CD4-positive, alpha-beta T cell (primary cell): ENCODE data around the gene LZIC. TPM values are rescaled to one million over a fixed set of nuclear protein-coding genes. Genes with fewer than 3 reads are reported as not detected.

Source experiments
- ATAC-seq: fragments of 200-7000 bp; cut with Tn5 transposase; one replicate; pipeline ENCODE4 v1.10.0; 2022; ENCODE audit warnings: mild to moderate bottlenecking; ENCODE audit not compliant: poor library complexity
- CTCF ChIA-PET: fragments of 350-600 bp; sonication (Branson Sonifier 250); formaldehyde crosslinking; loops from one replicate; lab custom pipeline; 2021; ENCODE audit warnings: antibody characterized with exemption, inconsistent platforms; lab: Charles Lee
- POLR2A ChIA-PET: fragments of 350-600 bp; sonication (Branson Sonifier 250); formaldehyde crosslinking; loops from one replicate; lab custom pipeline; 2021; ENCODE audit warnings: antibody characterized with exemption, inconsistent platforms; lab: Charles Lee
- DNase-seq, 14 experiments: peaks; one replicate each; pipeline ENCODE4 v3.0.0-alpha.2; 2013 to 2020; ENCODE audit warnings: mixed read lengths in 2 of 14
- H3K27ac ChIP-seq, 2 donors: one replicate each; pipeline versions ENCODE4 v1.5.1 to v1.7.0; 2013; ENCODE audit warnings: low read length in 2 of 2, low read depth in 1 of 2, mild to moderate bottlenecking in 1 of 2
- H3K27me3 ChIP-seq, 2 experiments: 1 replicate in 1 of 2; 2 replicates in 1 of 2; pipeline versions ENCODE4 v1.6.1 to v1.7.0; 2013; ENCODE audit warnings: low read length in 2 of 2, control low read depth in 1 of 2, mild to moderate bottlenecking in 1 of 2, moderate library complexity in 1 of 2; ENCODE audit not compliant: insufficient read depth in 2 of 2, control insufficient read depth in 1 of 2
- H3K36me3 ChIP-seq: one replicate; pipeline ENCODE4 v1.6.1; 2013; ENCODE audit warnings: low read length, control low read depth; ENCODE audit not compliant: insufficient read depth
- H3K4me1 ChIP-seq: one replicate; pipeline ENCODE4 v1.6.1; 2013; ENCODE audit warnings: low read length, control low read depth; ENCODE audit not compliant: insufficient read depth
- H3K4me3 ChIP-seq: one replicate; pipeline ENCODE4 v1.5.1; 2013; ENCODE audit warnings: mild to moderate bottlenecking, low read length, moderate library complexity
- H3K9me3 ChIP-seq, 2 experiments: 1 replicate in 1 of 2; 2 replicates in 1 of 2; pipeline versions ENCODE4 v1.6.1 to v1.7.0; 2013; ENCODE audit warnings: low read length in 2 of 2, mild to moderate bottlenecking in 2 of 2, control low read depth in 1 of 2, moderate library complexity in 1 of 2; ENCODE audit not compliant: control insufficient read depth in 1 of 2, insufficient read depth in 1 of 2
- H3K27ac Mint-ChIP-seq: one replicate; pipeline ENCODE4 v1.8.0; 2020; ENCODE audit warnings: mixed read lengths
- H3K27me3 Mint-ChIP-seq: one replicate; pipeline ENCODE4 v1.8.0; 2021; ENCODE audit warnings: mixed read lengths
- H3K36me3 Mint-ChIP-seq: one replicate; pipeline ENCODE4 v1.8.0; 2021; ENCODE audit warnings: low read depth, mixed read lengths
- H3K4me1 Mint-ChIP-seq: one replicate; pipeline ENCODE4 v1.8.0; 2021; ENCODE audit warnings: low read depth, mixed read lengths
- H3K4me3 Mint-ChIP-seq: one replicate; pipeline ENCODE4 v1.8.0; 2020; ENCODE audit warnings: mild to moderate bottlenecking, mixed read lengths
- H3K9me3 Mint-ChIP-seq: one replicate; pipeline ENCODE4 v1.8.0; 2020; ENCODE audit warnings: mixed read lengths
- CTCF ChIP-seq: fragments of 200-600 bp; IDR thresholded peaks from one replicate; pipeline ENCODE4 v1.8.0; 2022; ENCODE audit warnings: antibody characterized with exemption, mild to moderate bottlenecking
- intact Hi-C, 2 experiments: fragments of 100-400 bp; cut with DNase I in 1 of 2; cut with micrococcal nuclease in 1 of 2; formaldehyde crosslinking; loops; one replicate each; pipeline versions ENCODE4 v1.15.1 to v1.9.0; 2023 to 2025; cut with DNase I, micrococcal nuclease
- total RNA-seq, 174 experiments: library from RNA in 2 of 174; stranded (reverse) in 2 of 174; gene quantifications; one replicate each; pipeline ENCODE4 v1.2.3 and lab custom pipeline; 2021 to 2026

LZIC gene
- total RNA-seq, 2 experiments from 2014 or later: 16.0 to 18.1 TPM

- no peak overlapping the region for H3K27ac Mint-ChIP-seq
- ATAC-seq (no peak), DNase-seq (no peak)
- no peak for TF ChIP-seq CTCF
- ChIA-PET CTCF (interaction anchor here (1.2 kb wide), 1 partner anchor 9 kb away, joined by 3 read pairs; no protein-coding TSS in a partner anchor), POLR2A (no interaction called here)
- H3K36me3 Mint-ChIP-seq: no peaks in the 10 kb centered on the region
- Histone ChIP-seq H3K4me3 (no peak overlapping the region), H3K9me3 (no peaks in the 10 kb centered on the region), H3K27me3 (no peaks in the 10 kb centered on the region), H3K27ac (no peak overlapping the region), H3K4me1 (peaks cover 13% of the 10 kb centered on the region), H3K36me3 (no peaks in the 10 kb centered on the region)
- no peaks in the 10 kb centered on the region for H3K9me3 Mint-ChIP-seq
- H3K4me1 Mint-ChIP-seq: peaks cover 22% of the 10 kb centered on the region
- intact Hi-C loops: no loop called here
- no peak overlapping the region for H3K4me3 Mint-ChIP-seq
- no peaks in the 10 kb centered on the region for H3K27me3 Mint-ChIP-seq
Measured at GRCh38 chr1:9903801-9904527, 39.2 kb downstream of the LZIC start.

- intact Hi-C loops: no loop called here
- POLR2A ChIA-PET: no interaction called here
- Mint-ChIP-seq H3K36me3 (no peaks in the 10 kb centered on the region), H3K4me3 (no peak overlapping the region), H3K9me3 (no peaks in the 10 kb centered on the region), H3K4me1 (peaks cover 12% of the 10 kb centered on the region), H3K27me3 (no peaks in the 10 kb centered on the region), H3K27ac (no peak overlapping the region)
- no peak for TF ChIP-seq CTCF
- Histone ChIP-seq H3K9me3 (no peaks in the 10 kb centered on the region), H3K4me1 (peaks cover 8% of the 10 kb centered on the region), H3K27ac (no peak overlapping the region), H3K27me3 (no peaks in the 10 kb centered on the region), H3K36me3 (no peaks in the 10 kb centered on the region), H3K4me3 (no peak overlapping the region)
- no peak for ATAC-seq
- no peak for DNase-seq
- CTCF ChIA-PET: no interaction called here
Measured at GRCh38 chr1:9902060-9902452, 41.1 kb downstream of the LZIC start.

GRCh38 chr1:9901148-9902059 is 41.8 kb downstream of the LZIC start:
- Histone ChIP-seq H3K27me3 (no peaks in the 10 kb centered on the region), H3K4me3 (no peak overlapping the region), H3K4me1 (peaks cover 8% of the 10 kb centered on the region), H3K36me3 (no peaks in the 10 kb centered on the region), H3K27ac (no peak overlapping the region), H3K9me3 (no peaks in the 10 kb centered on the region)
- no peaks in the 10 kb centered on the region for H3K27me3 Mint-ChIP-seq
- intact Hi-C loops: no loop called here
- DNase-seq (no peak), ATAC-seq (no peak)
- H3K9me3 Mint-ChIP-seq: no peaks in the 10 kb centered on the region
- peaks cover 12% of the 10 kb centered on the region for H3K4me1 Mint-ChIP-seq
- no peak for TF ChIP-seq CTCF
- no peak overlapping the region for H3K27ac Mint-ChIP-seq
- ChIA-PET CTCF (no interaction called here), POLR2A (no interaction called here)
- no peaks in the 10 kb centered on the region for H3K36me3 Mint-ChIP-seq
- no peak overlapping the region for H3K4me3 Mint-ChIP-seq
